GM18858 (cell line): ENCODE measurements around the gene KCNAB1.

Source experiments
- ATAC-seq: cut with Tn5 transposase; IDR thresholded peaks from one replicate; pipeline ENCODE4 v1.9.1; 2021; ENCODE audit not compliant: unreplicated experiment

The KCNAB1 gene

DNA sequence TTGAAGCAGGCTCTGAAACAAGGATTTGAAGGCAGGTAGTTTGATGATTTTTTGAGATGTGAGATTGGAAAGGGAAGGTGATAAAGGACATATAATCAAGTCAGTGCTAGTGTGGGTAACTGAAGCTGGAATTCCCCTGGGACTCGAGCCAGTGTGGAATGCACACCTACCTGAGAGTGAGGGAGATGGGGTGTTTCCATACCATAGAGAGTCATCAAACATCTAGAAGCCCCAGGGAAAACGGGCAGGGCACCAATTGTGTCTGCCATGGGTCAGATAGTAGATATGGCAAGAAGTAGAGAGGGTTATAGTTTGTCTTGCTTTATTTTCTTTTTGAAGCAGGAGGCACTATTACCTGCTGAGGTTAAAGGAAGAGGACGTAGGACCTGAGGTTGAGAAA lies 314.5 kb downstream of the KCNAB1 start:
- no peak for ATAC-seq

DNA sequence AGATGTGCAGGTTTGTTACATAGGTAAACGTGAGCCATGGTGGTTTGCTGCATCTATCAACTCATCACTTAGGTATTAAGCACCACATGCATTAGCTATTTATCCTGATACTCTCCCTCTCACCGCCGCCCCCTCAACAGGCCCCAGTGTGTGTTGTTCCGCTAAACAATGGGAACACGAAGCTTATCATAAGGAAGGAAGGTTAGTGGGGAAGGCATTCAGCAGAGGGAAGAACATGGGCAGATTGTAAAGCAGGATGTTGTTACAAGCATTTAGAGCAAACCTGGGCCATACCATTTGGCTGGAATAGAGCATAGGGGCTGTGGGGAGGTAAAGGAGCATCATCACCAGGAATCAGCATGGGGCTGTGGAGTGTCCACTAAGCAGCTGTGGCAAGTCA lies 322.7 kb downstream of the KCNAB1 start:
- ATAC-seq, result no peak

DNA sequence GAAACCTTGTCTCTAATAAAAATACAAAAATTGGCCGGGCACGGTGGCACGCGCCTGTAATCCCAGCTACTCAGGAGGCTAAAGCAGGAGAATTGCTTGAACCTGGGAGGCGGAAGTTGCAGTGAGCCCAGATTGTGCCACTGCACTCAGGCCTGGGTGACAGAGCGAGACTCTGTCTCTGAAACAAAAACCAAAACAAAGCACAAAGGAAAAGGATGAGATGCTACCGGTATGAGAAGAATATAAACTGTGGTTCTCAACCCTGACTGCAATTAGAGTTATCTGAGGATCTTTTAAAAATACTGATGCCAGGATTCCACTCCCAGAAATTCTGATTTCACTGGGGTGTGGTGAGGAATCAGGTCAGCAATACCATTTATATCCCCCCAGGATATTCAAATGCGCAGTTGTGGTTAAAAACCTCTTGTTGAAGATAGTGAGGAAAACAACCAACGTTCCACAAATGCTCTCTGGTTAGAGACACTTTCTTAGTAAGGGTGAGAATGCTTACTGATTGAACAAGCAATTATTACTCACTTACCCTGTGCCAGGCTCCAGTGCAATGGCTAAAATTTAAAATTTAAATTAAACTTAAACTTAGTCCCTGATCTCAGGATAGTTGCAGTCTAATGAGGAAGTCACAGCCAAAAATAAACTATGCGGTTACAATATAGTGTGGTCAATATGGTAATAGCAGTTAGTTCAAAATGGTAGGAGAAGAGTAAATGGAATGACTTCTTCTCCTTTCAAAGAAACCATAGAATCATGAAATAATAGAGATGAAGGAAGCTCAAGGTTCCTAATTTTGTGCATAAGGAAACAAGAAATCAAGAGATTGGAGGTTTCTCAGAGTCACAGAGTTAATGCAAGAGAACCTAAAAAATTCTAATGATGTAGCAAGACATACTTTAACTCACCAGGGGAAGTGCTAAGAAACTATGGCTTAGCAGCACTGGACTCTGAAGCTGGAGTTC lies 325.0 kb downstream of the KCNAB1 start:
- no peak for ATAC-seq

DNA sequence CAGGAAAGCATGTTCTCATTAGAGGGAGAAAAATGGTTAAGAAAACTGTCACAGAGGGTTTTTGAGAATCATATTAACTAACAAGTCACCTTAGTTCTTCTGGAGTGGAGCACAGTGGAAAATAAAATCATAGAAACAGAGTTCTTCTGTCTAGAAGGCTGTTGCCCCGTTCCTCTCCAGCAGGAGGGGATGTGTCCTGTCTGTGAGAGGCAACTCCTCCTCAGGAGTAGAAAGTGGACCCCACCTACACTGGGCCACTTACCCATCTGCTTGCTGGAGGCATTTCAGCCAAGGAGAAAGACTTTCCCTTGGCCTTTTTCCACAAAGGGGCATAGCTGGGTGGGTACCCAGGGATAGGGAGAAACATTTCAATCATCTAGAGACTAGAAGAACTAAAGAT lies 327.9 kb downstream of the KCNAB1 start:
- ATAC-seq, result no peak

DNA sequence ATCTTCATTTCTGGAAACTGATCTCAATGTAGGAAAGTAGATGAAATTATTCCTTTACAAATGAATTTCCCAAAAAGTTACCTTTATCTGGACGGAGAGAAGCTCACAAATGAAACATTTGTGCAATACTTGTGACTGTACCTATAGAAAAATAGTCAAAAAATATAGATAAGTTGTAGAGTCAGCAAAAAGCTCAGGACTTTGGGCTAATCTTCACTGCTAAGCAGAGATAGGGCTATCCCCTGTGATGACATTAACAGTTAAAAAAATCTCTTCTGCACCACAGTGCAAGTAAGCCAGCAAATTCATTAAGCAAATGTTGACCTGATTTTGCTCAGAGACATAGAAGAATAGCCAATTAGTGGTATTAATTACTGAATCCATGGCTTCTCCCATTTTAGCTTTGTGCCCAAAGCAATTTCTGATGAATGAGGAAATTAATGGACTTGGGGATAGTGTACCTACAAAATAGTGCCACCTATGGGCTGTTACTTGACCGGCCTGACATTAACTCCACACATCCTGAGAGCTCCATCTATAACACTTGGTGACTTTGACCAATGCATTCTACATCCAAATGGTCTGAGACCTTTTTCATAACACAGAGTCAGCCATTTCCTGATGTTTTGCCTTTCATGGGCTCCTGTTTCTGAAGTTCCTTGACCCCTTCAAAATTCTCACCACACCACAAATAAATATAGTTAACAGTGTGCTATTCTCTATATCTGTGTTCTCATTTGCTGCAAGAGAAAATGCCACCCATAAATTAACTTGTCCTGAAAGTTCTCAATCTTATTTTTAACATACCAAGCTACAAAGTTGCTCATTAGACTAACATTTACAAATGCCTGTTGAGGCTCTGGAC lies 329.6 kb downstream of the KCNAB1 start:
- ATAC-seq, result peak; percentile 66

DNA sequence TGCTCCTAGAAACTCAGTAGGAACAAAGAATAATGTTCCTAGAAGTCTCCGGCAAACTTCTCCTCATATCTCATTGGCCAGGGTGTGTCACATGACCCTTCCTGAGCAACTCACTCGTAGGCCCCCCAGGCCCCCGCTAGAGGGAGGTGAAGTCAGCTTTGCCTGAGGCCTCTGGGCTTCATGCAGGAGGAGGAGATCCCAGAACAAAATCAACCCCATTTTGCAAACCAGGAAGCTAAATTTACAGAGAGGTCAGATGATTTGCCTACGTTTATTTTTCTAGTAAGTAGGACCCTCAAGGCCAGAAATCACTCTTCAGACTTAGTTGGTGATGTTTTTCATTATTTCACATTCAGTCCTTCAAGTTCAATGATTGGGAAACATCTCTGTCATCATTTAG lies 335.5 kb downstream of the KCNAB1 start:
- no peak for ATAC-seq

DNA sequence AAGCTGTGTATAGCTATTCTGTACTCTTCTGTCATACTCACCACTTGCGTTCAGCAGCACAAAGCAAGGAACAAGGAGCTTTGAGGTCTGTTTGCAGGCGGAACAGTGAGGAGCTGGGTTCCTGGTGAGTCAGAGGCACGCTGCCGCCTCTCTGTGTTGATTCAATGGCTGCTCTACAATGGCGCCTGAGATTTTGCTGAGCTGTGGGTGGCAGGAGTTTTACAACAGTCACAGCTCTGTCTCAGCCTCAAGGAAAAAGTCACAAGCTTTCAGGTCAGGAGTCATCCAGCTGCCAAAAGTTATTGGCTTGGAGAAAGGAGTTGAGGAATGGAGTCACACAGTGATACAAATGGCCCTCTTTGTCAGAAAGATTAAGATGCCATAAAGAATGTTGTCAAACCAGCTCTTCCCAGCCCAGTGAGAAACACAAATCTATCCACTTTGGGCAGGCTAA lies 336.4 kb downstream of the KCNAB1 start:
- ATAC-seq, result no peak

DNA sequence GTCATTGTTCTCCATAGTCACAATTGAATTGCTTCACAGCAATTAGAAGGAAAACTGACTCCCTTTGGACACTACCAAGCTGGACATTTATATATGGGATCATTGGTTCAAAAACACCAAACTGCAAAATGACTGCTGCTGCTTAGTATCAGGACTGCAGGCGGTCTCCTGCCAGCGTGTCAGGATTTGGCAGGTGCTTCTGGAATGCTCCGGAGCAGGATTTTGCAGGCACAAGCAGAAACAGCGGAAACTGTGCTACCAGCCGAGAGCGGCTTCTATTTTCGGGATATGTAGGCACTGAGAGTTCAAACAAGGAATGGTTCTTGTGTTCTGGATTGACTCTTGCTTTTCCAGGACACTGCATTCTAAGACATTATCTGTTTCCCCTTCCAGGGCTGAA lies 339.1 kb downstream of the KCNAB1 start:
- ATAC-seq, result no peak

DNA sequence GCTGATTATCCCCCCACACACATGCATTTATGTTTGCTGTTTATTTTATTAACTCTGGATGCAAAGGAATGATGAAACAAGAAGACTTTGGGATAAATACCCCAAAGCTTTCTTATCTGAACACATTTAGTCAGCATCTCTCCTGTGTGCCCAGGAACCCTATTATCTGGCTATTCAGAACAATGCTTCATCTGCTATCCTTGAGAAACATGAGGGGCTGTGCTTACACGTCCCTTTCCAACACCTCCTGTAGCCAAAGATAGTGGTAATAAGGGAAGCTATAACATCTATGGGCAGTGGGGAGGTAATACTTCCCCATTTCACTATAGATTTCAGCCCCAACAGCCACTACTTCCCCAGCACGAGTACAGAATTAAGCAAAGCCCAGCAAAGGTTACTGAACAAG lies 339.8 kb downstream of the KCNAB1 start:
- peak; percentile 74 for ATAC-seq

DNA sequence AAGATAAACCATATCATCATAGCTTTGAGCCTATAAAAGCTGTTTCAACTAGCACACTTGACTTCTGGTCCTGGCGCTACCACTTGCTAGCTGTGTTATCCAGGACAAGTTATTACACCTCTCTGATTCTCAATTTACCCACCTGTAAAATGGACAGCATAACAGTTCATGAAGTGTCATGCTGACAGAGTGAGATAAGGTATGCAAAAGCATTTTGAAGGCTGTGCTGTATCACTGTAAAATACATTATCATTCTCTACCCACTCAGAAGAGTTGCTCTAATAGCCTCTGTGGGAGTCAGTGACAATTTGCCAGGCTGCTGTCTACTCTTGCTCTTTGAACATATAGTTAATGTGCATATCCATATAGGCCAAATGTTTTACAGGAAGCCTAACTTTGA lies 341.5 kb downstream of the KCNAB1 start:
- ATAC-seq, result no peak

DNA sequence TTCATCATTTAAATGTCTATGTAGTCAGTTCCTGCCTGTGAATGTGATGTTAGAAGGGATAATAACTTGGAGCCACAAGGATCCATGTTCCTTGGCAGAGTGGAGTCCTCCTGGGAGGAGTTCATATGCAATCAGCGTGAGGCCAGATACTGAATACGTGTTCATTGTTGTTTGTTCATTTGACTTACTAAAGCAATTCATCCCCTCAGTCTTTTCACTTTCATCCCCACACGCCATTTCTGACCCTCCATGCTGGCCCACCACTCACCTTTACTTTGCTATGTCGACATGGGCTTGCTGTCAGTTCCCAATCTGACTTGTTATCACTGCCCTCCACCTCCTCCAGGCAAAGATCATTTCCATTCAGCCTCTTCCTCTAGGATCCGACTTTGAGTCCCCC lies 342.7 kb downstream of the KCNAB1 start:
- ATAC-seq, result no peak

DNA sequence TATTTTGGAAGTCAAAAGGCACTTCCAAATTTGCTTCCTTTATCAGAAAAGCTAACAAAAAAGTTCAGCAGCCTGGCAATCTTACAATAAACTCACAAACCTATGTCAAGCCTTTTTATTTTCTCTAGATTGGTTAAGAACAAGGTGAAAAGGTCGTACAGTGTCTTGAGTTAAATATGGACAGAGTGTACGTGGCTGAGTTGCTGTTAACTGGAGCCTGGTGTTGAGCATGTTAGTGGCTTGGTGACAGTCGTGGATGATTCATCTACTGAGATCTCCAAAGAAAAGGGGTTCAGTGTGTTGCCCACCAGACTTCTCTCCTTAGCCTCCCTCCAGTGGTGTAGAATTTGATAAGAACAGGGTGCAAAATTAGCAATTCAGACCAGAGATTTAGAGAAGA lies 344.8 kb downstream of the KCNAB1 start:
- no peak for ATAC-seq

DNA sequence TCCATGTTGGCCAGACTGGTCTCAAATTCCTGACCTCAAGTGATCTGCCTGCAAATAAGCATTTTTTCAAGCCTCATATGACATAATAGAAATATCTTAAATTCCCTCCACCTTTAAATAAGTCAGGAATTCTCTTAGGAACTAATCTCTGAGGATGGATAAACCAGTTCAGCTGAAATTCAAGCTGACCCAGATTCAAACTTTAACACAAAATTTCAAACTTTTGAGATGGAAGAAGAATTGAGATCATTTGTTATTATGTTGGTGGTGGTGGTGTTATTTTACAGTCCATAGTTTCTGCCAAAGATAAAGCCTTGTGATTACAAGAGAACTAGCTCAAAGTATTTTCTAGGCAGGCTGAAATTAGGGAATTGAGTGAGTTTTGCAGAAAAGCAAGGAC lies 349.1 kb downstream of the KCNAB1 start:
- ATAC-seq, result no peak

DNA sequence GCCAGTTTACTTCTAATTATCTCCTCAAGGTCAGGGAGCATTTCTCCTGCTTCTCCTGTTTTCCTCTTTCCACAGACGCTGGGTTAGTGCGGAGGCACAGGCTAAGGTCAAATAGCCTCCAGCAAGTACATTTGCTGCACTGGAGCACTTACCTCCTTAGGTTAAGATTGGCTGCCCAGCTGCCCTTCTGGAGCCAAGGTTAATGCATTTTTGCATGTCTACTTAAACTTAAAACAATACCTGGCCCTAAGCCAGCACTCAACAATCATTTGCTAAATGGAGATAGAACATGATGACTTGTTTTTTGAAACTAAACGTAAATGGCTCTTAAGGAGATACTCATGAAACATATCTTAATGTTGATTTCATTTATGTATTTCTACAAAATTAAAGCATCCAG lies 351.1 kb downstream of the KCNAB1 start:
- no peak for ATAC-seq

DNA sequence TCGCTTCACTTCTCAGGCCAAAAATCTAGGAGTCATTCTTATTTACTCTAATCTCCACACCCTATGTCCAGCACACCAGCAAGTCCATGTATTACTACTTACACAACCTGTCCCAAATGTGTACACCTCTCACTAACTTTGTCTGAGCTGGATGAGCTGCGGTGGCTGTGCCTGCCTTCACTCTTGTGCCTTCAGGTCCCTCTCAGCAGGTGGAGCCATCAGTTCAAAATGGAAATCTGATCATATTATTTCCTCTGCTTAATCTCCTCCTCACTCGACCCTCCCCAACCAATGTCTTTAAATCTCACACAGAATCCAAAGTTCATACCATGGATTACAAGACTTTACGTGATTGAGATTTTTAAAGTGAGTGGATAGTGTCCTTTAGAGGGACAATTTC lies 351.8 kb downstream of the KCNAB1 start:
- no peak for ATAC-seq

DNA sequence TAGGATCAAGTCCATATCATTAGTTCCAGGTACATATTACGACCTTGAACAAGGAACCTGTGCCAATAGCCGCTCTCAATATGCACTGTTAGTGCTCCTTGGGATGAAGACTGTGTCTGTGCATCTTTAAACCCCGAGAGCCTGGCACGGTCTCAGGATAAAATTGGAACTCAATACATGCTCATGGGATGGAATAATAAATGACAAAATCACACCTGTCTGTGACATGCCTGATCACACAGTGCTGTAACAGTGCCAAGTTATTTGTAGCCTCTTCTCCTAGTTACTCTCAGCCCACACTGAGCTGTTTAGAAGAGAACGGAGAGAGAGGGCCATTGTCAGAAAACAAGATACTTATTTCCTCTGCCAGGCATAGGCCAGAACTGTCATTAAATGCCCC lies 352.3 kb downstream of the KCNAB1 start:
- no peak for ATAC-seq

DNA sequence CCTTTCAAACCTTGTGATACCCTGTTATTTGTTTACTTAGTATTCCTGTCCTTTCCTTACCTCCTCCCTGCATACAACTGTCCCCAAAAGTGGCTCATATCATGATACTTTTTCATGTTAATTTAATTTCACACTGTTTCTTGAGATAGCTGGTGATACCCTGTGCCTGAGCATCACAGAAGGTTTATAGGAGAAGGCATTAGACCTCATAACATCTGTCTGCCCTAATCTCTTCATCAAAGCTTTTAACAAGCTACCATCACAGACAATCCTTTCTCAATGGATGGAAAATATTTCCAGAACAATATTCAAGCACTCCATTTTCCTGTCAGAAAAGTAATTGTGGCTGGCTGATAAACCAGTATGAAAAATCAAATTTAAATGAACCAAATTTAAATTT lies 353.0 kb downstream of the KCNAB1 start:
- no peak for ATAC-seq

DNA sequence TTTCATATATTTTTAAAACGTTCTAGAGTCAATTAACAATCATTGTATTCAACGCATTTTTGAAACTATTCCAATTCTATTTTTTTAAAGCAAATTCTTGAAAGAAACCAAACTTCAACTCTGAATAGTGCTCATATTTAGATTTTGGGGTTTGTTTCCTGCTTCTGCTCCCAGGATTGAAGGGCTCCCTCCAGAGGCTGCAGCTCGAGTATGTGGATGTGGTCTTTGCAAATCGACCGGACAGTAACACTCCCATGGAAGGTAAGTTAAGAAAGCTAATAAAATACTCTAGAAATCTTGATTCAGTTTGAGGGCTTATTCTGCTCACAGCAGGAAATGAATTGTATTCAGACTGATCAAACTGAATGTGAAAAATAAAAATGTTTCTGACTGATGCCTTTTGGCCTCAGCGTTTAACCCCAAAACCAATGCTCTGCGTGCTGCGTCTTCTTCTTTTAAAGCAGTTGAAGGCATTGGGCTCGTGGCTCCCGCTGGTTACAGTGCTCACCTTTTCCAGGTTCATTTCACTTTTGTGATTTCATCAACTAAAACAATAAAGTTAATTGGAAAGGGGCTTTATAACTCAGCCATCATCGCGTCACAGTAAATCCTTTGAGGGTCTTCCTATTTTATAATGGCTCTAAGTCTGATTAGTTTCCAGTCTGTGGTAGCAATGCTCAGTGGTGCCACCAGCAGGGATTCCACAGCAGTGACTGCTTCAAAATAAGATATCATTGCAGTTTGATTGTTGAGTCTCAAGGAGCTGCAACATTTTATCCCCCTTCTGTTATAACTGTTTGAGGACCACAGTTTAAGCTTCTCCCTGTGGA lies 354.4 kb downstream of the KCNAB1 start:
- no peak for ATAC-seq

DNA sequence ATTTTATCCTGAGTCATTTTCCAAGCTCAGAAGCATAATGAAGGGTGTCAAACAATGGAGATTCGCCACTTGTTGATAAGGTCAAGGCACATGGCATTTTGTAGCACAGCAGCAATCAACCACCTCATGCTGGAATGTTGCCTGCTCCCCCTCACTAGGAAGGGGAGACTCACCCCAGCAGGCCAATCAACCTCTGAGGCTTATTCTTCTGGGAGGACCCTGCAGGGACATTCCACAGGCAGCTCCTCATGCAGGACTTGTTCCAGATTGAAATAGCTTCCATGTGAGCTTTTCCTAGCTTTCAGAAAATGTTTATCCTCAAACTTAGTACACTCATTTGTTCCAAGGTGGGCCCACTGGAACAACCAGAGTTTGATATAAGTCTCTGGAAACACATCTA lies 356.9 kb downstream of the KCNAB1 start:
- no peak for ATAC-seq

DNA sequence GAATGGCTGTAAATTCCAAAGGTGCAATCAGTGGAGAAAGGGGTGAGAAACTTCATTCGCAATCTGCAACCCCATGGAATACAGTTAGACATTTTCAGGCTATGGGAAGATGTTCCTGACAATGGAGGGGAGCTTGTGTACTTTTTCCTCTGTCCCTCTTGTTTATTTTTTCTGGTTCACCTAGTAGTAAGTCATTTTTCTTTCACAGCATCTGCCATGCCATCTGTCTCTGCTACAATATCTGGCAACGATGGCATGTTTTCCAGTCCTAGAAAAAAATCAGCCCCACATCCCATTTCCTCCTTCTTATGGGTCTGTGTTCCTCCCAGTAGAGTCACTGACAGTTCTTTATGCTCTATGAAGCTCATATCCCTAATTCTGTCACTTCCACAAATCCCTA lies 358.5 kb downstream of the KCNAB1 start:
- no peak for ATAC-seq

DNA sequence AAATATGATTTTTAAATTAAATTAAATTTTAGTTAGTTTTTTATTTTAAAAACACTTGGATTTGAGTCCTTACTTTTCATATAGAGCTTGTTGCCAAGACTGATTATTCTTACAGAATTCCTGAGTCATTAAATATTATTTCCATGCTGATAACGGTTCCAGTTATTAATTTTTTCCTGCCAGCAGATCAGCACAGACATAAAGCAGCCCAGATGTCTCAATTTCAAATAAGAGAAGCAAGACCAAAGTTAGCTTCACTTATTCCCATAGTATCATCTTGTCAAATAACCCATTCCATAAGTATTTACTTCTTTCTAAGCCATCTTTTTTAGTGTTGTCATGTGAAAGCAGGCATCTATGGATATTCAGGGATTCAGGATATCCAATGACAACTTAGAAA lies 359.2 kb downstream of the KCNAB1 start:
- ATAC-seq, result no peak
